NT2/D1 (cell line): ENCODE measurements around the gene SMG6.

Experiments
- DNase-seq: peaks from one replicate; pipeline ENCODE4 v3.0.0-alpha.2; 2011; ENCODE audit warnings: low read depth, low spot score
- H3K27me3 ChIP-seq: 2 replicates; pipeline ENCODE4 v1.6.0; 2011; ENCODE audit warnings: mild to moderate bottlenecking; ENCODE audit not compliant: insufficient read length, insufficient read depth
- H3K36me3 ChIP-seq: 2 replicates; pipeline ENCODE4 v1.6.1; 2011; ENCODE audit warnings: mild to moderate bottlenecking, low read length, mixed read lengths; ENCODE audit not compliant: insufficient read depth, insufficient read length
- H3K4me1 ChIP-seq: 2 replicates; pipeline ENCODE4 v1.5.1; 2011; ENCODE audit not compliant: insufficient read depth, insufficient read length
- H3K4me3 ChIP-seq: 2 replicates; pipeline ENCODE4 v1.5.1; 2011; ENCODE audit warnings: low read depth; ENCODE audit not compliant: insufficient read length
- H3K9ac ChIP-seq: 2 replicates; pipeline ENCODE4 v1.6.0; 2011; ENCODE audit warnings: low read depth; ENCODE audit not compliant: insufficient read length
- H3K9me3 ChIP-seq: 2 replicates; pipeline ENCODE4 v1.5.1; 2011; ENCODE audit warnings: mild to moderate bottlenecking, low read length; ENCODE audit not compliant: insufficient read depth
- SUZ12 ChIP-seq: IDR thresholded peaks from 2 replicates; pipeline ENCODE4 v1.6.1; 2011; ENCODE audit not compliant: insufficient read length, insufficient read depth; ENCODE audit errors: extremely low read depth
- YY1 ChIP-seq: IDR thresholded peaks from 2 replicates; pipeline ENCODE4 v1.6.1; 2011; ENCODE audit not compliant: insufficient read length, insufficient read depth
- ZNF274 ChIP-seq: IDR thresholded peaks from 2 replicates; pipeline ENCODE4 v1.6.1; 2011; ENCODE audit warnings: mild to moderate bottlenecking, low read depth, low read length

SMG6 gene

DNA sequence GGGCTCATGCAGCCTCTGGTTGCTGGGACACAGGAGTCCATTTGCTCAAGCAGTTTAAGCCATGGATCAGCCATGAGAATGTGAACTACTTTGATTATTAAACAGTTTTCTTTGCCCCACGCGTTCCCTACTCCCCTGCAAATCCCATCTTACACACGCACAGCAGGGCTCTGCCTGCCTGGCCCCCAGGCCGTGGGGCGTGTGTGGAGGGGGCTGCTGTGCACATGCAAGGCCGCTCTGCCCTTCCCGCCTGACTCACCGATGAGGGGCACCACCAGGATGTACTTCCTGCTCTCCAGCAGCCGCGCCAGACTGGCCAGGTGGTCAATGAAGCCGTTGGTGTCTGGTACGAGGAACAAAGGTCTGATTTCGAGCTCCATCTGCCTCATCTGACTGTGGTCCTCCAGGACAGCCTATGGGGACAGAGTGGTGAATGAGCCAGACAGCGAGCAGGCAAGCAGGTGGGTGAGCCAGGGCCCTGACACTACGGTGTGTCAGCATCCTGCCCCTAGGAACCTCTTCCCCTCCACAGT lies 235.0 kb downstream of the SMG6 start:
- Histone ChIP-seq H3K9me3 (no peaks in the 10 kb centered on the region), H3K27me3 (no peaks in the 10 kb centered on the region), H3K9ac (peak overlapping the region; percentile 24), H3K4me3 (no peak overlapping the region), H3K36me3 (peaks cover 25% of the 10 kb centered on the region), H3K4me1 (peaks cover 46% of the 10 kb centered on the region)
- no peak for DNase-seq
- TF ChIP-seq SUZ12 (no peak), ZNF274 (no peak), YY1 (no peak)

DNA sequence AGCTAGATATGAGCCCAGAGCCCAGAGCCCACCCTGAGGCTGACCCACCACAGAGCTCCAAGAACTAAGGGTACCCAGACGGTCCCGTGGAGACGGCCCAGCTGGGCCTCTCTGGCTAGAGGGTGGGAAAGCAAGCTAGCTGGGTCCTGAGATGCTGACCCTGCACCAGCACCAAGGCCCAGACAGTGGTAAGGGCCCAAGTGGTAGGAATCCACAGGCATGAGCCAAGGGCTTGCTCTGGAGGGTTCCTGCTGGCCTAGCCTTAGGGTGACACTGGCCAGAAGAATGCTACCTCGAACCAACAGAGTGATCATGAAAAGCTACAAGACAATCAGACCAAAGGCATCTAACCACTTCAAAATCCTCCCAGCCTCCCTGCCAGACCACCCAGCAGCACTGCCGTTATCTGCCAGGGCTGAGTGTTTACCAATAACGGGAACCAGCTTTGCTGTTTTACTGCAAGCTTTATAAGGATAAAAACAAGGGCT lies 235.5 kb downstream of the SMG6 start:
- H3K36me3 ChIP-seq, result peaks cover 25% of the 10 kb centered on the region
- H3K9me3 ChIP-seq, result no peaks in the 10 kb centered on the region
- H3K4me1 ChIP-seq, result peaks cover 50% of the 10 kb centered on the region
- no peaks in the 10 kb centered on the region for H3K27me3 ChIP-seq
- DNase-seq, result no peak
- no peak overlapping the region for H3K4me3 ChIP-seq
- TF ChIP-seq YY1, result no peak
- no peak for TF ChIP-seq SUZ12
- no peak for TF ChIP-seq ZNF274
- H3K9ac ChIP-seq, result no peak overlapping the region

DNA sequence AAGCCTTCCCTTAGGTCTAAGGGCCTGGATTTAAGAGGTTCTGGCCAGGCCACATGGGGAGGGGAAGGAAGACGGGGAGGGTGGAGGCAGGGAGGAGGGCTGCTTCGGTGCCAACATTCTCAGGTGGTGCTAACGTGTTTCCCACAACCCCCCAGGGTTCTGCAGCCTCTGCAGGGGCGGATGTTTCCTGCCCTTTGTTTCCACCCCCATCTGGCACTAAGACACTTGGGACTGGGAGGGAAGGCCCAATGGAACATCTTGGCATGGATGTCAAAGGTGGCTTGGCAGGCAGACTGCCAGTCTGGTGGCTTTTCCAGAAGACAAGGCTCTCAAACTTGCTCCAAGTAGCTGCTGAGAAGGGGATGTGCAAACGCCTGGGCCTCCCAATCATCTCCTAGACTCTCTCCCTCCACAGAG lies 236.0 kb downstream of the SMG6 start:
- no peak for TF ChIP-seq SUZ12
- Histone ChIP-seq H3K4me1 (peaks cover 54% of the 10 kb centered on the region), H3K9ac (no peak overlapping the region), H3K36me3 (peaks cover 25% of the 10 kb centered on the region), H3K27me3 (no peaks in the 10 kb centered on the region), H3K4me3 (no peak overlapping the region), H3K9me3 (no peaks in the 10 kb centered on the region)
- DNase-seq, result no peak

DNA sequence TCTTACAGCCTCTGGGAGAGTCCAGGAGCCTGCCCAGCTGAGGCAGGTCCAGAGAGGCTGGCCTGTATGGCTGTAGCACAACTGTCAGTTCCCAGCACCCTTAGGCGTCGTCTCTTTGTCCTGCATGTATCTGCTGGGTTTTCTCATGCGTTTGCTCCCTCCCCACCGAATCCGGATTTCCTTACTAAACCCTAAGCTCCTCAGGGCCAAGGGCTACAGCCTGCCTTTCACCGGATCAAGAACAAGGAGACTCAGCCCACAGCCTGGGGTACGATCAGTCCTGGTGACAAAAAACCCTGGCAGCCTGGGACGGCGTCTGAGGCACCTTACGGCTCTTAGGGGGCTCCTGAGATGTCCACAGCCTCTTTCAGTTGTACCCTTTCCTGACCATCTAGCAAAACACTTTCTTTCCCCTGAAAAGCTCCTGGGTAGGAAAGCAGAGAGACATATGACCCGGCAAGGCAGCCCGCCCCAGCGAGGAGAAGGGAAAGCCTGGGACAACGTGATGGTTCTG lies 236.5 kb downstream of the SMG6 start:
- DNase-seq, result no peak
- no peak for TF ChIP-seq YY1
- peaks cover 25% of the 10 kb centered on the region for H3K36me3 ChIP-seq
- peak overlapping the region; percentile 5 for H3K9ac ChIP-seq
- H3K9me3 ChIP-seq, result no peaks in the 10 kb centered on the region
- H3K4me1 ChIP-seq, result peaks cover 54% of the 10 kb centered on the region
- no peak overlapping the region for H3K4me3 ChIP-seq
- no peaks in the 10 kb centered on the region for H3K27me3 ChIP-seq

DNA sequence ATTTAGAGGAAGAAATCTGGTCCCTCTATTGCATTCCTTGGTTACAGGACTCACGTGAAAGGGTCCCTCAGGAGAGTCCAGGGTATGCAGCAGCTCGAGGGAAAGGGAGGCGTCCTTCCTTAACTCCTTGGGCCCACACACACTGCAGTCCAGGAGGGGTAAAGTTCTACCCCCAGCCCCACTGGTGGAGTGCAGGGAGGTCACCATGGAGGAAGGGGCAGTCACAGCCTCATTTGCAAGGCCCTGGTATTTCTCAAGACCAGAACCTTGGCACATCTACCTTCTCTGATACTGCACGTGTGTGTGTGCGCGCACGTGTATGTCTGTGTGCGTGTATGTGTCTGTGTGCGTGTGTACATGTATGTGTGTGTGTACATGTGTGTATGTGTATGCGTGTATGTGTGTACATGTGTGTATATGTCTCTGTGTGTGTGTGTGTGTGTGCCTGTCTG lies 237.6 kb downstream of the SMG6 start:
- H3K27me3 ChIP-seq, result no peaks in the 10 kb centered on the region
- H3K9ac ChIP-seq, result peak overlapping the region; percentile 15
- peaks cover 46% of the 10 kb centered on the region for H3K4me1 ChIP-seq
- H3K9me3 ChIP-seq, result no peaks in the 10 kb centered on the region
- TF ChIP-seq YY1 (no peak), SUZ12 (no peak), ZNF274 (no peak)
- no peak overlapping the region for H3K4me3 ChIP-seq
- no peak for DNase-seq
- H3K36me3 ChIP-seq, result peaks cover 21% of the 10 kb centered on the region

DNA sequence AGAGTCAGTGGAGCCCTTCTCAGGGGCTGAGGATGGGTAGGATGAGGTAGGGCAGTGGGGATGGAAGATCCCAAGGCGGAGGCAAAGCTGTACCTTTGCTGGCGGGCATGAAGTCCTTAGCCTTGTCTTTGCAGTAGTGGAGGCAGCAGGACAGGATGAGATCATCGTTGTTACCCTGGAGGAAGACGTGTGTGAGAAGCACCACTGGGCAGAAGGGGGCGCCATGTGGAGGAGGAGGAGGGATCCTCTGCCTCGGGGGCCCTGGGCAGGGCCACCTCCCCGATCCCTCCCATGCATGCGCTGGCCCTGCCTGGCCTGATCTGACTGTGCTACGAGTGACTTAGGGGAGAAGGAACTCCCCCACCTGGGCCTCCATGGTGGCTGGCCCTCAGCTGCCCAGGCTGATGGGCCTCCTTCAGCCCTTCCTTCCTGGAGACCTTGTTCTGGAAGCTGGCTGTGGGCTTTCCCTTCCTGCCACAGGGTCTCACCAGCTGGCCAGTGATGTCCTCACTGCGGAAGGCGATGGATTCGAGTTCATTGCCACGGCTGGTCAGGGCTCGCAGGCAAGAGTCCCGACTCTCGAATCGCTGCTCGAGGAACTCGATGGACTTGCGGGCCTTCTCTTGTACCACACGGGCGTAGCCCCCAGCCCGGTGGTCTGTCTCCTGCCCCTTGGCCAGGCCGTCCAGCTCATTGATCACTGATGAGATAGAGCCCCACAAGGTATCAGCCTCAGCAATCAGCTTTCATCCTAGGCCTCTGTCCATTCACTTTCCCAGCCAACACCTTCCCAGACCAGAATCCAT lies 238.4 kb downstream of the SMG6 start:
- DNase-seq, result no peak
- TF ChIP-seq SUZ12 (no peak), ZNF274 (no peak), YY1 (no peak)
- Histone ChIP-seq H3K36me3 (peaks cover 22% of the 10 kb centered on the region), H3K27me3 (peaks cover 2% of the 10 kb centered on the region), H3K9me3 (no peaks in the 10 kb centered on the region), H3K4me3 (no peak overlapping the region), H3K9ac (no peak overlapping the region), H3K4me1 (peaks cover 40% of the 10 kb centered on the region)

DNA sequence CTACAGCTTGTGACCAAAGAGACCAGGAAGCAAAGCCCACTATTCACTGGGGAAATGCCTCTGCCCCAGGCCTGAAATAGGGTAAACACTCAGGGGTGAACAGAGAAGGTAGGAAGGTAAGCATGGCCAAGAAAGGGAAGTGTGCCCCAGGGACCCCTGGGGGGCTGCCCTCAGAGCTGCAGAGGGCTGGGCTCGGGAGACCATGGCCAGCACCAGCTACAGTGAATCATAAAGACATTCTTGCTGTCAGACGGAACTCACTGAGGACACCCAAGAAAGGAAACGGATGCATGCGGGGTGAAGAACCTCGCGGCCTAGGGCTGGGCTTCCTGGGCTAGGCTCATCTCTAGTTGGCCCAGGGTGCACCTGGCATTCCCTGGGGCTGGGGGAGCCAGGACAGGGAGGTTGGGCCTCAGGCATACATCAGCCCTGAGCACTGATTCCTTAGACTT lies 239.0 kb downstream of the SMG6 start:
- H3K4me3 ChIP-seq, result no peak overlapping the region
- H3K4me1 ChIP-seq, result peaks cover 40% of the 10 kb centered on the region
- H3K9me3 ChIP-seq, result no peaks in the 10 kb centered on the region
- DNase-seq, result no peak
- no peak overlapping the region for H3K9ac ChIP-seq
- H3K36me3 ChIP-seq, result peaks cover 22% of the 10 kb centered on the region
- TF ChIP-seq SUZ12, result no peak
- no peak for TF ChIP-seq YY1
- no peak for TF ChIP-seq ZNF274
- H3K27me3 ChIP-seq, result peaks cover 2% of the 10 kb centered on the region
